DOHH2 (cell line): ENCODE data around the gene UNC5CL.

Experiments
- H3F3A ChIP-seq: fragments of 200-600 bp; sonication (generic), shearing (Covaris generic); 2 replicates; pipeline ENCODE4 v1.6.0; 2016; ENCODE audit warnings: antibody characterized with exemption, mild to moderate bottlenecking; ENCODE audit not compliant: control insufficient read depth, insufficient read depth
- H3K27ac ChIP-seq: fragments of 200-600 bp; sonication (generic); 2 replicates; pipeline ENCODE4 v1.5.1; 2014; ENCODE audit warnings: low read depth, mild to moderate bottlenecking, low read length, moderate library complexity
- H3K27me3 ChIP-seq: fragments of 200-600 bp; sonication (generic); 2 replicates; pipeline ENCODE4 v1.6.1; 2014; ENCODE audit warnings: mild to moderate bottlenecking, low read length, mixed read lengths; ENCODE audit not compliant: control insufficient read depth
- H3K36me3 ChIP-seq: fragments of 200-600 bp; sonication (generic); 2 replicates; pipeline ENCODE4 v1.6.1; 2014; ENCODE audit warnings: mild to moderate bottlenecking, low read length, moderate library complexity, mixed read lengths; ENCODE audit not compliant: control insufficient read depth
- H3K4me1 ChIP-seq: fragments of 200-600 bp; sonication (generic); 2 replicates; pipeline ENCODE4 v1.6.1; 2014; ENCODE audit warnings: mild to moderate bottlenecking, low read length, mixed read lengths; ENCODE audit not compliant: control insufficient read depth
- H3K4me2 ChIP-seq: fragments of 200-600 bp; sonication (generic); 2 replicates; pipeline ENCODE4 v1.6.0; 2014; ENCODE audit warnings: mild to moderate bottlenecking, low read length, moderate library complexity
- H3K4me3 ChIP-seq: fragments of 200-600 bp; sonication (generic); 2 replicates; pipeline ENCODE4 v1.5.1; 2014; ENCODE audit warnings: mild to moderate bottlenecking, low read length, mixed read lengths
- H3K79me2 ChIP-seq: fragments of 200-600 bp; sonication (generic); 2 replicates; pipeline ENCODE4 v1.6.1; 2014; ENCODE audit warnings: mild to moderate bottlenecking, low read length, mixed read lengths; ENCODE audit not compliant: control insufficient read depth
- H3K9me2 ChIP-seq: fragments of 200-600 bp; sonication (generic); replicated peaks from 2 replicates; pipeline ENCODE4 v1.6.1; 2014; ENCODE audit warnings: mild to moderate bottlenecking, low read length, mixed read lengths; ENCODE audit not compliant: control insufficient read depth
- H3K9me3 ChIP-seq: fragments of 200-600 bp; sonication (generic); 2 replicates; pipeline ENCODE4 v1.6.1; 2014; ENCODE audit warnings: antibody characterized with exemption, low read length, mixed read lengths; ENCODE audit not compliant: control insufficient read depth, insufficient read depth
- H4K20me1 ChIP-seq: fragments of 200-600 bp; sonication (generic); 2 replicates; pipeline ENCODE4 v1.6.0; 2014; ENCODE audit warnings: low read depth, mild to moderate bottlenecking, antibody characterized with exemption, low read length, moderate library complexity; ENCODE audit not compliant: control insufficient read depth, insufficient read depth
- EZH2phosphoT487 ChIP-seq: fragments of 200-600 bp; sonication (generic); IDR thresholded peaks from 2 replicates; pipeline ENCODE4 v1.6.1; 2017; ENCODE audit warnings: borderline replicate concordance, mild to moderate bottlenecking, antibody characterized with exemption, low read length, moderate library complexity, mixed read lengths
- TF ChIP-seq, protein P1 (sequence below): fragments of 200-600 bp; sonication (generic); IDR thresholded peaks from one replicate; pipeline ENCODE4 v1.5.1; 2014; ENCODE audit warnings: antibody characterized with exemption, mild to moderate bottlenecking, low read depth, low read length; ENCODE audit not compliant: poor library complexity, severe bottlenecking

The UNC5CL gene

DNA sequence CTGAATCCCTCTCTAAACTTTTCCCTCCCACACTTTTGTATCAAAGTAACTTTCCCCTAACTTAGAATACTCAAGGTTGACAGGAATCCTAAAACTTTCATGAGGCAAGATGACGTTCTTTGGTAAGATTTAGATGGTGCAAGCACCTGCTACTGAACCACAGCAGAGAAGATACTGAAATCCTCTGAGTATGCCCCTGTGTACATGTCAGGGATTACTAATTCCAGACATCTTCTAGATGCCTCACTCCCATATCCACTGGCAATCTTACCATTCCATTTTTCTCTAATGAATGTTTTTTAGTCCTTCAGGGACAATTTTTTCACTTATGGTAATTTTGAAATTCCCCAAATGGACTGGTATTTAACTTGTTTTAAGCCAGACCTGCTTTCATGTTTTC, 23.0 kb upstream of the UNC5CL start:
- Histone ChIP-seq H4K20me1 (no peaks in the 10 kb centered on the region), H3K79me2 (no peaks in the 10 kb centered on the region), H3F3A (no peaks in the 10 kb centered on the region), H3K9me2 (no peaks in the 10 kb centered on the region), H3K4me2 (no peak overlapping the region), H3K4me1 (no peaks in the 10 kb centered on the region), H3K4me3 (no peak overlapping the region), H3K27ac (no peak overlapping the region), H3K9me3 (no peaks in the 10 kb centered on the region), H3K36me3 (peaks cover 32% of the 10 kb centered on the region), H3K27me3 (no peaks in the 10 kb centered on the region)
- TF ChIP-seq, protein P1, sequence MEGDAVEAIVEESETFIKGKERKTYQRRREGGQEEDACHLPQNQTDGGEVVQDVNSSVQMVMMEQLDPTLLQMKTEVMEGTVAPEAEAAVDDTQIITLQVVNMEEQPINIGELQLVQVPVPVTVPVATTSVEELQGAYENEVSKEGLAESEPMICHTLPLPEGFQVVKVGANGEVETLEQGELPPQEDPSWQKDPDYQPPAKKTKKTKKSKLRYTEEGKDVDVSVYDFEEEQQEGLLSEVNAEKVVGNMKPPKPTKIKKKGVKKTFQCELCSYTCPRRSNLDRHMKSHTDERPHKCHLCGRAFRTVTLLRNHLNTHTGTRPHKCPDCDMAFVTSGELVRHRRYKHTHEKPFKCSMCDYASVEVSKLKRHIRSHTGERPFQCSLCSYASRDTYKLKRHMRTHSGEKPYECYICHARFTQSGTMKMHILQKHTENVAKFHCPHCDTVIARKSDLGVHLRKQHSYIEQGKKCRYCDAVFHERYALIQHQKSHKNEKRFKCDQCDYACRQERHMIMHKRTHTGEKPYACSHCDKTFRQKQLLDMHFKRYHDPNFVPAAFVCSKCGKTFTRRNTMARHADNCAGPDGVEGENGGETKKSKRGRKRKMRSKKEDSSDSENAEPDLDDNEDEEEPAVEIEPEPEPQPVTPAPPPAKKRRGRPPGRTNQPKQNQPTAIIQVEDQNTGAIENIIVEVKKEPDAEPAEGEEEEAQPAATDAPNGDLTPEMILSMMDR, result no peak
- TF ChIP-seq EZH2phosphoT487, result no peak

DNA sequence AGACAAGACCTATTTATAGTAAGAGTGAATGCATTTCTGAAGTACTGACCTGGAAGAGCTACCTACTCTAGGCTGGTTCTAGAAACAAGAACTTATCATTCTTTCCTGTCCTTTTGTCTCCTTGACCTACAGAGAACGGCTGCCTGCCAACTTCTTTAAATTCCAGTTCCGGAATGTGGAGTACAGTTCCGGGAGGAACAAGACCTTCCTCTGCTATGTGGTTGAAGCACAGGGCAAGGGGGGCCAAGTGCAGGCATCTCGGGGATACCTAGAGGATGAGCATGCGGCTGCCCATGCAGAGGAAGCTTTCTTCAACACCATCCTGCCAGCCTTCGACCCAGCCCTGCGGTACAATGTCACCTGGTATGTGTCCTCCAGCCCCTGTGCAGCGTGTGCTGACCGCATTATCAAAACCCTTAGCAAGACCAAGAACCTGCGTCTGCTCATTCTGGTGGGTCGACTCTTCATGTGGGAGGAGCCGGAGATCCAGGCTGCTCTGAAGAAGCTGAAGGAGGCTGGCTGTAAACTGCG, 22.2 kb upstream of the UNC5CL start:
- H3K4me2 ChIP-seq, result no peak overlapping the region
- H3K27me3 ChIP-seq, result no peaks in the 10 kb centered on the region
- H3K9me2 ChIP-seq, result no peaks in the 10 kb centered on the region
- TF ChIP-seq EZH2phosphoT487, result no peak
- H3K4me3 ChIP-seq, result no peak overlapping the region
- H3K36me3 ChIP-seq, result peaks cover 25% of the 10 kb centered on the region
- H3K27ac ChIP-seq, result no peak overlapping the region
- no peaks in the 10 kb centered on the region for H3F3A ChIP-seq
- no peaks in the 10 kb centered on the region for H3K79me2 ChIP-seq
- no peaks in the 10 kb centered on the region for H4K20me1 ChIP-seq
- no peaks in the 10 kb centered on the region for H3K4me1 ChIP-seq
- no peaks in the 10 kb centered on the region for H3K9me3 ChIP-seq

DNA sequence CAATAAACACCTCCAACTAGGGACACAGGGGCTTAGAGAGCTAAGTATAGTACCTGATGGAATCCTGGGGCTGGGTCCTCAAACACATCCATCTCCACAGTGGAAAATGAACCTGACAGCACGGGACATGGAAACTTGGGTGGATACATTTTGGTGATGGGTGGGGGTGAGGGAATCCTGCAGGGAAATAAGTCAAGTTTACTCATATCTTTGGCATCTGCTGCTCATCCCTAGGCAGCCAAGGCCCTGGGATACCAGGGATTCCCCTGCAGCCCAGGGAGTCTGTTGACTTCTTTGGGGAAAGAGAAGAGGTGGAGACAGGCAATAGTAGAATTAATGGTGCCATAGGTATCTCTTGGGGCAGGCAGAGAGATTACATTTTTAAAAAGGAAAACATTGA, 20.5 kb upstream of the UNC5CL start:
- Histone ChIP-seq H4K20me1 (no peaks in the 10 kb centered on the region), H3K4me1 (peaks cover 14% of the 10 kb centered on the region), H3K4me2 (no peak overlapping the region), H3K9me2 (no peaks in the 10 kb centered on the region), H3K79me2 (no peaks in the 10 kb centered on the region), H3K4me3 (no peak overlapping the region), H3K36me3 (peaks cover 8% of the 10 kb centered on the region), H3K27me3 (no peaks in the 10 kb centered on the region), H3K27ac (no peak overlapping the region), H3K9me3 (no peaks in the 10 kb centered on the region), H3F3A (no peaks in the 10 kb centered on the region)
- no peak for TF ChIP-seq EZH2phosphoT487
- TF ChIP-seq, protein P1, result no peak

DNA sequence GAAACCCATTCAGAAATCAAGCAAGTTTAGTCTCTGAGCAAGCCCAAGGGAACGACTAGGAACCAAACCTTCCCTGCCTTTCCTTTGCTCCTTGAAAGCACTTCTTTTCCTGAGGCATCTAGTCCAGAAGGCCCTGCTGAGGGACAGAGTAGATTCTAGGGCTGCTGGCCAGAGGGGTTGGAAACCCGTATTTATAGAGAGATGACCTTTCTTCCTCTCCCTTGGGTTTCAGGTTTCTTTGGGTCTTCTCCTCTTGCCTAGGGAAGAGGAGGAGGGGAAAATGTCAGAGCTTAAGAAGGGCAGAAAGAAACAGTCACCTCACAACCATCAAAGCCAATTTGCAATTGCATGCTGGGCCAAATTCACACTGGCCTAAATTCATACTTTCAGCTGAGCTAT, 19.8 kb upstream of the UNC5CL start:
- Histone ChIP-seq H3K36me3 (peaks cover under 1% of the 10 kb centered on the region), H3K9me3 (no peaks in the 10 kb centered on the region), H3K9me2 (no peaks in the 10 kb centered on the region), H3K27me3 (no peaks in the 10 kb centered on the region), H4K20me1 (no peaks in the 10 kb centered on the region), H3F3A (no peaks in the 10 kb centered on the region), H3K4me1 (peaks cover 14% of the 10 kb centered on the region), H3K4me2 (no peak overlapping the region), H3K79me2 (no peaks in the 10 kb centered on the region), H3K4me3 (no peak overlapping the region), H3K27ac (no peak overlapping the region)
- TF ChIP-seq EZH2phosphoT487, result no peak
- TF ChIP-seq, protein P1, result no peak
